Measurements from ENCODE around the gene PYROXD2.

Gene PYROXD2

GRCh38 chr10:98374217-98374985, 40.6 kb downstream of the PYROXD2 start:
- Histone ChIP-seq H3K9ac (ENCODE audit: low read length) (no peak overlapping the region), H3K23ac (ENCODE audit: low read length) (no peak overlapping the region), H3K56ac (ENCODE audit: low read length) (no peak overlapping the region), H2BK120ac (ENCODE audit: low read depth, low read length) (no peak overlapping the region), H3K36me3 (ENCODE audit: control insufficient read depth, insufficient read depth, low read length) (no peaks in the 10 kb centered on the region), H4K5ac (ENCODE audit: low read length) (no peak overlapping the region), H2AK5ac (ENCODE audit: low read length) (peak overlapping the region; percentile 58), H3K4me2 (ENCODE audit: low read length) (no peak overlapping the region), H3K4me1 (ENCODE audit: control insufficient read depth, low read depth, low read length) (peaks cover 3% of the 10 kb centered on the region), H4K8ac (ENCODE audit: low read depth, low read length) (no peak overlapping the region), H2BK5ac (ENCODE audit: low read length) (no peak overlapping the region), H3K18ac (ENCODE audit: low read length) (no peak overlapping the region), H3K4ac (ENCODE audit: low read depth, low read length) (no peak overlapping the region), H3K27ac (ENCODE audit: low read depth, low read length) (no peak overlapping the region), H3K4me3 (ENCODE audit: low read length) (no peak overlapping the region), H3K79me2 (ENCODE audit: control insufficient read depth, insufficient read depth, low read length) (no peaks in the 10 kb centered on the region), H3K27me3 (ENCODE audit: insufficient read depth, low read length, poor library complexity) (no peaks in the 10 kb centered on the region), H2BK15ac (replicated peaks; ENCODE audit: low read depth) (no peak overlapping the region), H3K79me1 (ENCODE audit: low read length) (no peaks in the 10 kb centered on the region)
- WGBS (ENCODE audit: extremely low coverage, insufficient coverage, low lambda C conversion rate) = no CpG with 5 or more reads among the region's 8 CpGs
- DNase-seq = peak; percentile 41

GRCh38 chr10:98373260-98374040, 41.5 kb downstream of the PYROXD2 start:
- Histone ChIP-seq H2BK5ac (ENCODE audit: low read length) (no peak overlapping the region), H4K8ac (ENCODE audit: low read depth, low read length) (no peak overlapping the region), H4K5ac (ENCODE audit: low read length) (no peak overlapping the region), H2BK15ac (replicated peaks; ENCODE audit: low read depth) (no peak overlapping the region), H3K18ac (ENCODE audit: low read length) (no peak overlapping the region), H3K9ac (ENCODE audit: low read length) (no peak overlapping the region), H3K27ac (ENCODE audit: low read depth, low read length) (no peak overlapping the region), H3K79me1 (ENCODE audit: low read length) (no peaks in the 10 kb centered on the region), H3K4me1 (ENCODE audit: control insufficient read depth, low read depth, low read length) (peaks cover 3% of the 10 kb centered on the region), H3K4me2 (ENCODE audit: low read length) (no peak overlapping the region), H3K23ac (ENCODE audit: low read length) (no peak overlapping the region), H3K79me2 (ENCODE audit: control insufficient read depth, insufficient read depth, low read length) (no peaks in the 10 kb centered on the region), H3K36me3 (ENCODE audit: control insufficient read depth, insufficient read depth, low read length) (no peaks in the 10 kb centered on the region), H3K4ac (ENCODE audit: low read depth, low read length) (no peak overlapping the region), H2AK5ac (ENCODE audit: low read length) (no peak overlapping the region), H3K4me3 (ENCODE audit: low read length) (no peak overlapping the region), H3K27me3 (ENCODE audit: insufficient read depth, low read length, poor library complexity) (no peaks in the 10 kb centered on the region), H3K56ac (ENCODE audit: low read length) (peak overlapping the region; percentile 47), H2BK120ac (ENCODE audit: low read depth, low read length) (no peak overlapping the region)
- WGBS (ENCODE audit: extremely low coverage, insufficient coverage, low lambda C conversion rate) = no CpG with 5 or more reads among the region's 12 CpGs
- no peak for DNase-seq

GRCh38 chr10:98370831-98371820, 43.9 kb downstream of the PYROXD2 start:
- no peak overlapping the region for H3K4ac ChIP-seq (ENCODE audit: low read depth, low read length)
- no peak overlapping the region for H4K8ac ChIP-seq (ENCODE audit: low read depth, low read length)
- H3K56ac ChIP-seq (ENCODE audit: low read length) = no peak overlapping the region
- no peaks in the 10 kb centered on the region for H3K36me3 ChIP-seq (ENCODE audit: control insufficient read depth, insufficient read depth, low read length)
- no peak overlapping the region for H2BK120ac ChIP-seq (ENCODE audit: low read depth, low read length)
- H3K4me3 ChIP-seq (ENCODE audit: low read length) = no peak overlapping the region
- peaks cover 3% of the 10 kb centered on the region for H3K4me1 ChIP-seq (ENCODE audit: control insufficient read depth, low read depth, low read length)
- no peaks in the 10 kb centered on the region for H3K79me2 ChIP-seq (ENCODE audit: control insufficient read depth, insufficient read depth, low read length)
- no peak overlapping the region for H3K18ac ChIP-seq (ENCODE audit: low read length)
- no peak overlapping the region for H2AK5ac ChIP-seq (ENCODE audit: low read length)
- no peaks in the 10 kb centered on the region for H3K27me3 ChIP-seq (ENCODE audit: insufficient read depth, low read length, poor library complexity)
- DNase-seq = no peak
- no peak overlapping the region for H3K9ac ChIP-seq (ENCODE audit: low read length)
- H2BK5ac ChIP-seq (ENCODE audit: low read length) = no peak overlapping the region
- no peak overlapping the region for H3K27ac ChIP-seq (ENCODE audit: low read depth, low read length)
- no peak overlapping the region for H4K5ac ChIP-seq (ENCODE audit: low read length)
- WGBS (ENCODE audit: extremely low coverage, insufficient coverage, low lambda C conversion rate) = no CpG with 5 or more reads among the region's 14 CpGs
- no peak overlapping the region for H2BK15ac ChIP-seq (replicated peaks; ENCODE audit: low read depth)
- H3K4me2 ChIP-seq (ENCODE audit: low read length) = no peak overlapping the region
- no peak overlapping the region for H3K23ac ChIP-seq (ENCODE audit: low read length)
- no peaks in the 10 kb centered on the region for H3K79me1 ChIP-seq (ENCODE audit: low read length)

GRCh38 chr10:98369801-98370200, 45.2 kb downstream of the PYROXD2 start:
- H3K18ac ChIP-seq (ENCODE audit: low read length) = no peak overlapping the region
- WGBS (ENCODE audit: extremely low coverage, insufficient coverage, low lambda C conversion rate) = no CpG with 5 or more reads among the region's 7 CpGs
- H3K9ac ChIP-seq (ENCODE audit: low read length) = no peak overlapping the region
- no peak overlapping the region for H2BK15ac ChIP-seq (replicated peaks; ENCODE audit: low read depth)
- H3K4me1 ChIP-seq (ENCODE audit: control insufficient read depth, low read depth, low read length) = peaks cover 3% of the 10 kb centered on the region
- no peak overlapping the region for H4K8ac ChIP-seq (ENCODE audit: low read depth, low read length)
- no peak for DNase-seq
- no peak overlapping the region for H3K4me3 ChIP-seq (ENCODE audit: low read length)
- H3K27ac ChIP-seq (ENCODE audit: low read depth, low read length) = no peak overlapping the region
- H3K27me3 ChIP-seq (ENCODE audit: insufficient read depth, low read length, poor library complexity) = no peaks in the 10 kb centered on the region
- no peak overlapping the region for H2BK120ac ChIP-seq (ENCODE audit: low read depth, low read length)
- no peak overlapping the region for H2AK5ac ChIP-seq (ENCODE audit: low read length)
- H4K5ac ChIP-seq (ENCODE audit: low read length) = no peak overlapping the region
- H3K4me2 ChIP-seq (ENCODE audit: low read length) = no peak overlapping the region
- H3K79me1 ChIP-seq (ENCODE audit: low read length) = no peaks in the 10 kb centered on the region
- H3K36me3 ChIP-seq (ENCODE audit: control insufficient read depth, insufficient read depth, low read length) = no peaks in the 10 kb centered on the region
- H3K23ac ChIP-seq (ENCODE audit: low read length) = no peak overlapping the region
- no peaks in the 10 kb centered on the region for H3K79me2 ChIP-seq (ENCODE audit: control insufficient read depth, insufficient read depth, low read length)
- H3K56ac ChIP-seq (ENCODE audit: low read length) = no peak overlapping the region
- H3K4ac ChIP-seq (ENCODE audit: low read depth, low read length) = no peak overlapping the region
- H2BK5ac ChIP-seq (ENCODE audit: low read length) = no peak overlapping the region

- no peak overlapping the region for H2AK5ac ChIP-seq (ENCODE audit: low read length)
- H3K27ac ChIP-seq (ENCODE audit: low read depth, low read length) = no peak overlapping the region
- no peak overlapping the region for H3K18ac ChIP-seq (ENCODE audit: low read length)
- no peaks in the 10 kb centered on the region for H3K79me2 ChIP-seq (ENCODE audit: control insufficient read depth, insufficient read depth, low read length)
- no peak overlapping the region for H3K23ac ChIP-seq (ENCODE audit: low read length)
- no peak overlapping the region for H3K4ac ChIP-seq (ENCODE audit: low read depth, low read length)
- H3K36me3 ChIP-seq (ENCODE audit: control insufficient read depth, insufficient read depth, low read length) = no peaks in the 10 kb centered on the region
- no peak for DNase-seq
- no peak overlapping the region for H2BK120ac ChIP-seq (ENCODE audit: low read depth, low read length)
- H3K4me2 ChIP-seq (ENCODE audit: low read length) = no peak overlapping the region
- H2BK15ac ChIP-seq (replicated peaks; ENCODE audit: low read depth) = no peak overlapping the region
- H3K27me3 ChIP-seq (ENCODE audit: insufficient read depth, low read length, poor library complexity) = no peaks in the 10 kb centered on the region
- no peak overlapping the region for H2BK5ac ChIP-seq (ENCODE audit: low read length)
- H4K5ac ChIP-seq (ENCODE audit: low read length) = no peak overlapping the region
- no peak overlapping the region for H3K56ac ChIP-seq (ENCODE audit: low read length)
- H3K4me1 ChIP-seq (ENCODE audit: control insufficient read depth, low read depth, low read length) = no peaks in the 10 kb centered on the region
- H3K9ac ChIP-seq (ENCODE audit: low read length) = no peak overlapping the region
- H4K8ac ChIP-seq (ENCODE audit: low read depth, low read length) = no peak overlapping the region
- H3K79me1 ChIP-seq (ENCODE audit: low read length) = no peaks in the 10 kb centered on the region
- no CpG with 5 or more reads among the region's 2 CpGs for WGBS (ENCODE audit: extremely low coverage, insufficient coverage, low lambda C conversion rate)
- no peak overlapping the region for H3K4me3 ChIP-seq (ENCODE audit: low read length)
Observed at GRCh38 chr10:98368644-98369043, 46.3 kb downstream of the PYROXD2 start.

All from mesendoderm (in vitro differentiated cells).